ENCODE measurements around the gene RABGAP1L.

DNA sequence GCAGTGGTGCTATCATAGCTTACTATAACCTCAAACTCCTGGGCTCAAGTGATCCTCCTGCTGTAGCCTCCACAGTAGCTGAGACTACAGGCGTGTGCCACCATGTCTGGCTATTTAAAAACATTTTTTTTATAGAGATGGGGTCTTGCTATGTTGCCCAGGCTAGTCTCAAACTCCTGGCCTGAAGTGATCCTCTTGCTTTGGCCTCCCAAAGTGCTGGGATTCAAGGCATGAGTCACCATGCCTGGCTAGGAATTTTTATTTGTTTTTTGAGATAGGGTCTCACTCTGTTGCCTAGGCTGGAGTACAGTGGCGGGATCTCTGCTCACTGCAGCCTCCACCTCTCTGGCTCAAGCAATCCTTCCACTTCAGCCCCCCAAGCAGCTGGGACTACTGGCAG, 8.8 kb upstream of the RABGAP1L start:
- TF ChIP-seq TCF7 (IDR thresholded peaks at IDR 0.05; ENCODE audit: borderline replicate concordance): no peak
- no peak for TF ChIP-seq MYC (IDR thresholded peaks at IDR 0.05; ENCODE audit: insufficient read depth, insufficient read length, insufficient replicate concordance, low read length, severe bottlenecking)
- TF ChIP-seq MXI1 (IDR thresholded peaks at IDR 0.05; ENCODE audit: low read depth, low read length): no peak
- TF ChIP-seq, protein P1, sequence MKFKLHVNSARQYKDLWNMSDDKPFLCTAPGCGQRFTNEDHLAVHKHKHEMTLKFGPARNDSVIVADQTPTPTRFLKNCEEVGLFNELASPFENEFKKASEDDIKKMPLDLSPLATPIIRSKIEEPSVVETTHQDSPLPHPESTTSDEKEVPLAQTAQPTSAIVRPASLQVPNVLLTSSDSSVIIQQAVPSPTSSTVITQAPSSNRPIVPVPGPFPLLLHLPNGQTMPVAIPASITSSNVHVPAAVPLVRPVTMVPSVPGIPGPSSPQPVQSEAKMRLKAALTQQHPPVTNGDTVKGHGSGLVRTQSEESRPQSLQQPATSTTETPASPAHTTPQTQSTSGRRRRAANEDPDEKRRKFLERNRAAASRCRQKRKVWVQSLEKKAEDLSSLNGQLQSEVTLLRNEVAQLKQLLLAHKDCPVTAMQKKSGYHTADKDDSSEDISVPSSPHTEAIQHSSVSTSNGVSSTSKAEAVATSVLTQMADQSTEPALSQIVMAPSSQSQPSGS (IDR thresholded peaks at IDR 0.05; ENCODE audit: low read length): no peak
- TF ChIP-seq, protein P2, sequence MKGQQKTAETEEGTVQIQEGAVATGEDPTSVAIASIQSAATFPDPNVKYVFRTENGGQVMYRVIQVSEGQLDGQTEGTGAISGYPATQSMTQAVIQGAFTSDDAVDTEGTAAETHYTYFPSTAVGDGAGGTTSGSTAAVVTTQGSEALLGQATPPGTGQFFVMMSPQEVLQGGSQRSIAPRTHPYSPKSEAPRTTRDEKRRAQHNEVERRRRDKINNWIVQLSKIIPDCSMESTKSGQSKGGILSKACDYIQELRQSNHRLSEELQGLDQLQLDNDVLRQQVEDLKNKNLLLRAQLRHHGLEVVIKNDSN (IDR thresholded peaks at IDR 0.05; ENCODE audit: borderline replicate concordance, extremely low read length, insufficient read depth, low read depth, low read length): no peak
- TF ChIP-seq, protein P3, sequence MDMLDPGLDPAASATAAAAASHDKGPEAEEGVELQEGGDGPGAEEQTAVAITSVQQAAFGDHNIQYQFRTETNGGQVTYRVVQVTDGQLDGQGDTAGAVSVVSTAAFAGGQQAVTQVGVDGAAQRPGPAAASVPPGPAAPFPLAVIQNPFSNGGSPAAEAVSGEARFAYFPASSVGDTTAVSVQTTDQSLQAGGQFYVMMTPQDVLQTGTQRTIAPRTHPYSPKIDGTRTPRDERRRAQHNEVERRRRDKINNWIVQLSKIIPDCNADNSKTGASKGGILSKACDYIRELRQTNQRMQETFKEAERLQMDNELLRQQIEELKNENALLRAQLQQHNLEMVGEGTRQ (IDR thresholded peaks at IDR 0.05; ENCODE audit: borderline replicate concordance, low read depth, low read length): no peak
- TF ChIP-seq, protein P4, sequence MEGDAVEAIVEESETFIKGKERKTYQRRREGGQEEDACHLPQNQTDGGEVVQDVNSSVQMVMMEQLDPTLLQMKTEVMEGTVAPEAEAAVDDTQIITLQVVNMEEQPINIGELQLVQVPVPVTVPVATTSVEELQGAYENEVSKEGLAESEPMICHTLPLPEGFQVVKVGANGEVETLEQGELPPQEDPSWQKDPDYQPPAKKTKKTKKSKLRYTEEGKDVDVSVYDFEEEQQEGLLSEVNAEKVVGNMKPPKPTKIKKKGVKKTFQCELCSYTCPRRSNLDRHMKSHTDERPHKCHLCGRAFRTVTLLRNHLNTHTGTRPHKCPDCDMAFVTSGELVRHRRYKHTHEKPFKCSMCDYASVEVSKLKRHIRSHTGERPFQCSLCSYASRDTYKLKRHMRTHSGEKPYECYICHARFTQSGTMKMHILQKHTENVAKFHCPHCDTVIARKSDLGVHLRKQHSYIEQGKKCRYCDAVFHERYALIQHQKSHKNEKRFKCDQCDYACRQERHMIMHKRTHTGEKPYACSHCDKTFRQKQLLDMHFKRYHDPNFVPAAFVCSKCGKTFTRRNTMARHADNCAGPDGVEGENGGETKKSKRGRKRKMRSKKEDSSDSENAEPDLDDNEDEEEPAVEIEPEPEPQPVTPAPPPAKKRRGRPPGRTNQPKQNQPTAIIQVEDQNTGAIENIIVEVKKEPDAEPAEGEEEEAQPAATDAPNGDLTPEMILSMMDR (IDR thresholded peaks at IDR 0.05 in 2 of 3, conservative IDR thresholded peaks at IDR 0.05 in 1 of 3; ENCODE audit: control insufficient read depth in 2 of 3, extremely low read depth in 1 of 3, insufficient read depth in 1 of 3, low read depth in 3 of 3, low read length in 3 of 3): no peak
- no peak for TF ChIP-seq NFYA (IDR thresholded peaks at IDR 0.05; ENCODE audit: borderline replicate concordance, low read depth, low read length)
- no peak for TF ChIP-seq GATAD2B (conservative IDR thresholded peaks at IDR 0.05; ENCODE audit: low read depth)
- TF ChIP-seq, protein P5, sequence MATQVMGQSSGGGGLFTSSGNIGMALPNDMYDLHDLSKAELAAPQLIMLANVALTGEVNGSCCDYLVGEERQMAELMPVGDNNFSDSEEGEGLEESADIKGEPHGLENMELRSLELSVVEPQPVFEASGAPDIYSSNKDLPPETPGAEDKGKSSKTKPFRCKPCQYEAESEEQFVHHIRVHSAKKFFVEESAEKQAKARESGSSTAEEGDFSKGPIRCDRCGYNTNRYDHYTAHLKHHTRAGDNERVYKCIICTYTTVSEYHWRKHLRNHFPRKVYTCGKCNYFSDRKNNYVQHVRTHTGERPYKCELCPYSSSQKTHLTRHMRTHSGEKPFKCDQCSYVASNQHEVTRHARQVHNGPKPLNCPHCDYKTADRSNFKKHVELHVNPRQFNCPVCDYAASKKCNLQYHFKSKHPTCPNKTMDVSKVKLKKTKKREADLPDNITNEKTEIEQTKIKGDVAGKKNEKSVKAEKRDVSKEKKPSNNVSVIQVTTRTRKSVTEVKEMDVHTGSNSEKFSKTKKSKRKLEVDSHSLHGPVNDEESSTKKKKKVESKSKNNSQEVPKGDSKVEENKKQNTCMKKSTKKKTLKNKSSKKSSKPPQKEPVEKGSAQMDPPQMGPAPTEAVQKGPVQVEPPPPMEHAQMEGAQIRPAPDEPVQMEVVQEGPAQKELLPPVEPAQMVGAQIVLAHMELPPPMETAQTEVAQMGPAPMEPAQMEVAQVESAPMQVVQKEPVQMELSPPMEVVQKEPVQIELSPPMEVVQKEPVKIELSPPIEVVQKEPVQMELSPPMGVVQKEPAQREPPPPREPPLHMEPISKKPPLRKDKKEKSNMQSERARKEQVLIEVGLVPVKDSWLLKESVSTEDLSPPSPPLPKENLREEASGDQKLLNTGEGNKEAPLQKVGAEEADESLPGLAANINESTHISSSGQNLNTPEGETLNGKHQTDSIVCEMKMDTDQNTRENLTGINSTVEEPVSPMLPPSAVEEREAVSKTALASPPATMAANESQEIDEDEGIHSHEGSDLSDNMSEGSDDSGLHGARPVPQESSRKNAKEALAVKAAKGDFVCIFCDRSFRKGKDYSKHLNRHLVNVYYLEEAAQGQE (IDR thresholded peaks at IDR 0.05; ENCODE audit: low read depth, low read length): no peak
- no peak for TF ChIP-seq RFX5 (IDR thresholded peaks at IDR 0.05; ENCODE audit: low read depth, low read length)
- TF ChIP-seq, protein P6, sequence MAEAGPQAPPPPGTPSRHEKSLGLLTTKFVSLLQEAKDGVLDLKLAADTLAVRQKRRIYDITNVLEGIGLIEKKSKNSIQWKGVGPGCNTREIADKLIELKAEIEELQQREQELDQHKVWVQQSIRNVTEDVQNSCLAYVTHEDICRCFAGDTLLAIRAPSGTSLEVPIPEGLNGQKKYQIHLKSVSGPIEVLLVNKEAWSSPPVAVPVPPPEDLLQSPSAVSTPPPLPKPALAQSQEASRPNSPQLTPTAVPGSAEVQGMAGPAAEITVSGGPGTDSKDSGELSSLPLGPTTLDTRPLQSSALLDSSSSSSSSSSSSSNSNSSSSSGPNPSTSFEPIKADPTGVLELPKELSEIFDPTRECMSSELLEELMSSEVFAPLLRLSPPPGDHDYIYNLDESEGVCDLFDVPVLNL (IDR thresholded peaks at IDR 0.05; ENCODE audit: low read depth, low read length): no peak
- no peak for TF ChIP-seq SIN3A (IDR thresholded peaks at IDR 0.05; ENCODE audit: low read depth, low read length)

Measured in GM12878 (cell line).